Vagina (tissue), 2 donors: ENCODE measurements around the gene FASN.

Experiments
- CTCF ChIP-seq, 3 experiments: fragments of 450-650 bp in 2 of 3; fragments of 200-600 bp in 1 of 3; sonication (generic) in 1 of 3; IDR thresholded peaks; one replicate each; pipeline ENCODE4 v1.5.1; 2017 to 2019; ENCODE audit warnings: antibody characterized with exemption in 3 of 3, mild to moderate bottlenecking in 2 of 3, moderate library complexity in 2 of 3
- POLR2A ChIP-seq, 2 donors: fragments of 450-650 bp; IDR thresholded peaks; one replicate each; pipeline ENCODE4 v1.6.1; 2017; ENCODE audit warnings: antibody characterized with exemption in 2 of 2, mild to moderate bottlenecking in 2 of 2, moderate library complexity in 2 of 2
- POLR2AphosphoS5 ChIP-seq, 2 donors: sonication (generic); formaldehyde crosslinking; IDR thresholded peaks; one replicate each; pipeline ENCODE4 v1.9.0; 2017; ENCODE audit warnings: antibody characterized with exemption in 2 of 2, mild to moderate bottlenecking in 2 of 2, low read depth in 1 of 2; ENCODE audit not compliant: insufficient read depth in 1 of 2

GRCh38 chr17:82037092-82037888 is 60.7 kb downstream of the FASN start, which contains the start of gene DCXR:
- TF ChIP-seq POLR2A (IDR thresholded peaks at IDR 0.05), result peak in 1 of 2 donors; percentile 95
- peak; percentile 13 to 64 (median 50) for TF ChIP-seq CTCF (IDR thresholded peaks at IDR 0.05)
- peak; percentile 71 to 98 for TF ChIP-seq POLR2AphosphoS5 (IDR thresholded peaks at IDR 0.05; ENCODE audit: insufficient read depth in 1 of 2, low read depth in 1 of 2)
